GM19240 (cell line): Measurements from ENCODE around the gene DBP.
"Not testable (repeated sequence)": the region's sequence is repeated elsewhere in the genome, so short reads cannot be mapped to it uniquely, and the experiment has no call there.

Experiments used
- DNase-seq: peaks from one replicate; pipeline ENCODE4 v3.0.0; 2011; ENCODE audit warnings: low spot score; ENCODE audit not compliant: insufficient read length

DBP gene

DNA sequence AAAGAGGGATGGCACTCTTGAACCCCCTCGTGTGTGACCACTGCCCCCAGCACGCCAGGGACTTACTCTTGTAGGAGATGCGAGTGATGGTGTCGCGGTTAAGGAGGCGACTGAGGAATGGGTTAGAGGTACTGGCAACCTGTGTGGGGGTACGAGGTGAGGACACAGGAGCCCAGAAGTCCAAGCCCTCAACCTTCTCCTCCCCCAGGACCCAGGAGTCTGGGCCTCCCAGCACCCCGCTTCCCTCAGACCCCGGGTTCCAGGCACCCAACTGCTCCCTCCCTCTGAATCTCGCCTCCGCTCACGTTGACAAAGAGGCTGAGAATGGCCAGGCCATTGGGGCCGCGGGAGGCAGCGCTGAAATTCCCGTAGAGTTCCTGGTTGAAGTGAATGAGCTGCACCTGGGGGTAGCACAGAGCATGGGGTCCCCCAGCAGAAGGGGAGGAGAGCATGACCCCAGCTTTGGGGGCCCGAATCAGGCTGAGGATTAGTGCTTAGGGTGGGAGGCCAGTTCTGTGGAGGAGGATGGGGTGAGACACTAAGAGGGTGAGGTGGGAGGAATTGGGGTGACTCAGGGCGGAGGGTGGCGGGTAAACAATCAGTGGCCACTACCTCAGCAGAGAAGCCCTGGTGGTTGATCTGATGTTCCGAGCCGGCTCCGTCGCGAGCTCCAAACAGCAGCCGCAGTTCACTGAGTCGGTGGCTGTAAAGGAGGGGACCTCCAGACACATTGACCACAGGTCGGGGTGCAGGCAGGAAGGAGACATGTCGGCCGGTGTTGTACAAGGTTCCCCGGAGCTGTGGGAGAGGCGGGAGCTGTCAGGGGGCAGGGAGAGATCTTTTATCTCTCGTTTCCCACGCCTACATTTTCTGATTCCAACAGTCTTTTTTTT lies 2.5 kb upstream of the DBP start:
- DNase-seq, result no peak

DNA sequence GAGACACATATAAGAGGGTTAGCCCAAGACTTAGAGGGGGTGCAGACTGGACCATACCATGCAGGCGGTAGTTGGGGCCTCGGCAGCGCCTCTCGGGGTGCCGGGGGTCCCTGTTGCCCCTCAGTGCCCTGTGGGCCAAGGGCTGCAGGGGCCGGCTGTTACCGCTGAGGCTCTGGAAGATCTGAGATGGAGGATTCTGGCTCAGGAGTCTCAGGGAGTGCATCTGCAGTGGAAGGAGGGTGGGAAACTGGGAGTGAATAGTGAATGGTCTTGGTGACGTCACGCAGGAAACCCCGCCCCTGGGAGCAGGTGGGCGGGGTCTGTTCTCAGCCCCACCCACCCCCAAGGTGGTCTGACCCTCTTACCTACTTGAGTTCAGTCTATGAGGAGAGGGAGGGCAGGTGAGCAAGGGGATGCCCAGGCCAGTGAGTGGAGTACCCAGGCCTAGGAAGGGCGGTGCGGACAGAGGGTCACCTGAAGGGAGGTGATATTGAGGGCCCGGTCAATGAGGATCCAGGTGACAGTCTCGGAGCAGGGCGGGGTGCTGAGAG lies 1.7 kb upstream of the DBP start:
- DNase-seq, result no peak

DNA sequence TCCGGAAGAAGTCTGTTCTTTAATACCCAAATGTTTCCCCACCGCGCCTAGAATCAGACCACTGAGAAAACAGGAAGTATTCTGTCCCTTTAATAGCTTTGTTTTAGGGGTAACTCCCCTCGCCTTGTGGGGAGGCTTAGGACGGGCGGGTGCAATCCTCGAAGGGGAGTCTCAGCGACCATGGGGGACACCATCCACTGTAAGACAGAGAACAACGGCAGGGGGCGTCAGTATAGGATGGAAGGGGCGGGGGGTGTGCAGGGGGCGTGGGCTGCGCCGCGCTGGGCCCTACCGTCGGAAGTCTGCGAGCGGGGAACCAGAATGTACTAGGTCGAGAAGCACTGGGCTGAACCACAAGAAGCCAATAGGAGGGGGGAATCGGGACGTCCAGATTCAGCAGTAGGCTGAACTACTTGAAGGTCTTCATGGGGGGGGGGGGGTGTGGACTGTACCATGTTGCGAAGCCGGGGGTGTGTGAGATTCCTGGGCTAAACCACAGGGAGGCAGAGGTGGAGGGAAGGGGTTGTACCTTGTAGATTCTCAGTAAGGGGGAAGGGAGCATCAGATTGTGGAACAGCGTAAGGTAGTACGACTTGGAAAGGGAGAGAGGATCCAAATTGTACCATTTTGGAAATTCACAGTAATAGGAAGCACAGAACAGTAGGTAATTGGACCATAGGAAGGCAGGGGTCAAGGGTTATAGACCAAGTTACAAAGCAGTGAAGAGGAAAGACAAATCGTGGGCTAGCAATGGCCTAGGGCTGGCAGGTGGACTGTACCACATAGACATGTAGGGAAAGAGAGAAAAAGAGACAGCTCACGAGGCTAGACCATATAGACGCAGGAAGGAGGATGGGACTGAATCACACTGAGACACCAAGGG lies 1.0 kb upstream of the DBP start:
- DNase-seq, result no peak

DNA sequence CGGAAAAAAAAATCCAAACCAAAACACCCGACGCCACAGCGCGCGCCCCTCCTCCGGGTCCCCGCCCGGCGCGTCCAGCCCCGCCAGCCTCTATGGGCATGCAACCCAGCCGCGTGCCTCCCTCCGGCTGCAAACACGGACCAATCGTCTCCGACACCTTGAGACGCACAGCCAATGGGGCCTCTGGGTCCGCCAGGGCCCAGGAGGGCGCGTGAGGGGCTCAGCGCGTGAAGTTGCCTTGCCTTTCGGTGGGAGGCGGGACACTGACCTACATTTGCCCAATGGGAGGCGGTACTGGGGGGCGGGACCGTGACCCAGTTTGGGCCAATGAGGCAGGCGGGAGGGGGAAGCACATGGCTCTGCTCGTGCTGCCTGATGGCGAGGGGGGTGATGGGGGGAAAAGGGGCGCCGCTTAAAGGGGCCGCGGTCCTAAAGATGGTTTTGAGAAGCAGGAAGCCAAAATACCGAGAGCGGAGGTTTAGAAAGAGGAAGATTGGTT lies 319 bp upstream of the DBP start:
- peak; percentile 90 for DNase-seq

DNA sequence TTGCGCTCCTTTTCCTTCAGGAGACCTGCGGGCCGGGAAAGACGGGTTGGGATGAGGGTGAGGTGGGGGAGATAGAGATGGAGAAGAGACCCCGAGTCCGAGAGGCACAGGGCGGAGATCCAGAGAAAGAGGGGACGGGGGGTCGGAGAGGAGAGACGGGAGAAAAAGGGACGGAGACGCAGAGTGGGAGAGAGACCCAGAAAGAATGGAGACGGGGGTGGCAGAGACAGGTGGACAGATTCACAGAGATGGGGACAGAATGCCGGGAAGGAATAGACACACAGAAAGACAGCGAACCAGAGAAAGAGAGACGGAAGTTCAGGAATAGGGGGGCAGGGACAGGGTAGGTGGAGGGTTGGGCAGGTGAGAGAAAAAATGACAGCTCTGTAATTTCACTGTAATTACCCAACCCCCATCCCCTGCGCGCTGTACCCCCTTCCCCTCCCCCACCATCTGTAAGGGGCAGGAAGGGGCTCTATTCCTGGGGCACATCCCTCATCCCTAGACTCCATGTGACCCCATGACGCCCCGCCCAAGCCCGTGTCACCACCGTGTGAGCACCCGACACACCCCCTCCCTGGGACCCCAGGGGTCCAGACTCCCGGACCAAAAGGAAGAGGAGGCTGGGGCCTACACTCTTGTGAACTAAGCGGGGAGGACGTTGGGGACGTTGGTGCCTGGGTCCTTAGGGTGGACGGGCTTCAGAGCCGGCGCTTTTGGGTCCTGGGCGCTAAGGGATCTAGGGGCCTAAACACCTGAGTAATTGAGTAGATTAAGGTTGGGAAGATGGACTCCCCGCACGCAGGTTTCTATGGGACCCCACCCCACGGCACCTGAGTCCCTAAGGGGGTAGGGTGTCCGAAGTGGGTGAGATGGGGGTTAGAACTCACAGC lies 967 bp downstream of the DBP start:
- no peak for DNase-seq

DNA sequence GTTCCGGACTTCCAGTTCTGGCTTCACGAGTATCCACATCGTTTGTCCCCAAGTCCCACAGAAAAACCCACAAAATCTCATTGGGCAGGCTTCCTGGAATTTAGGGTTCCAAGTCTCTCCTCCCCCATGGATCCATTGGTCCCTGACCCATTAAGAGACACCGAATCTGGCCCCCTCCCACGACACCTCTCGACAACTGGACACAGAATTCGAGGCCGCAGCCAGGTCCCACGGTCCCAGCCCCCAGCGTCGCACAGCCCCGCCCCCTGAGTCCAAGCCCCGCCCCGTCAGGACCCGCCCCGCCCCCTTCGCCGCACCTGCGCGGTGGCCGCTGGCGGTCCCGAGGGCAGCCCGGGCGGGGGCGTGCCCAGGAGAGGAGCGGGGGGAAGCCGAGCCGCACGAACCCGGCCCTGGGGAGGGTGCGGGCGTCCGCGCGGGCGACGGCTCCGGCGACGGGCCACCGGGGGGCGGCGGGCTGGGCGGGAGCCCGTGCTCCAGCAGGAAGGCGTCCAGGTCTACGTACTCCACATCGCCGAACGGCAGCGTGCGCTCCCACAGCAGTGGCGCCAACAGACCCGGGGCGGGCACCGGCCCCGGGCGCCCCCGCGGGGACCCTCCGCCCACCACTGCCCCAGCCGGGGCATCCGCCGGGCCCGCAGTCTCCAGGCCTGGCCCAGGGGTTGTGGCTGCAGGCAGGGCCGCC lies 1.8 kb downstream of the DBP start:
- DNase-seq, result peak; percentile 61

DNA sequence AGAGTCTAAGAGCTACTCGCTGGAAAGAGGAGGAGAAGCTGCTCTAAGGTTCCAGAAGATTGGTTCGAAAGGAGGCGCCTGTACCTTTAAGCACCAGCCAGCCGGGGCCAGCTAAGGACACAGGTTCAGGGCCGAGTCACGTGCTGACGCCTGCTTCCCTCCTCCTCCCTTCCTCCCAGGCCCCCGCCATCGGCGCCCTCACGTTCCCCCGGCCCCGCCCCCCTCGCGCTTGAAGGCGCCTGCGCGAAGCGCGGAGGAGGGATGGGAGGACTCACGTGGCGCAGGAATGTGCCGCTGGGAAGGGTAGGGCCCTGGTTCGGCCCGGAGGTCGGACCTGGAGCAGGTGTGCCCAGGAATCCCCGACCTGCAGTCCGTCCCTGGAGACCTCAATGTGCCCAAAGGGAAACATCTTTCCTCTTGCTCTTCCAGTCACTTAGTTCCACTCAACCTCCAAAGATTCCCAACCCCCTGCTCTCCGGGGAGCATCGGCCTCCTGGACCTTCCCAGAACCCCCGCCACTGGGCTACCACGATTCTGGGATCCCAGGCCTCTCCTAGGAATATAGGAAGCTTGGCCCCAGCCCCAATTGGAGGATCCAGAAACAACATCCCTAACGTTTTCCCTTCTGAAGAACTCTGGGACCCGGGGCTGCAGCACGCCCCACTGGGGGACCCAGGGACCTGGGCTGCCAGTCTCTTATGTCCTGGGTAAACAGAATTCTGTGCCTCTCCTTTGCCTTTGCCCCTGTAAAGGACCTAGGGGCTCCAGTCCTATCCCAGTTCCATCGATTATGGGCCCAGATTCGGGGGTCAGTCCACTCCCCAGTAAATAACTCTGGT lies 2.5 kb downstream of the DBP start:
- DNase-seq, result peak; percentile 85

DNA sequence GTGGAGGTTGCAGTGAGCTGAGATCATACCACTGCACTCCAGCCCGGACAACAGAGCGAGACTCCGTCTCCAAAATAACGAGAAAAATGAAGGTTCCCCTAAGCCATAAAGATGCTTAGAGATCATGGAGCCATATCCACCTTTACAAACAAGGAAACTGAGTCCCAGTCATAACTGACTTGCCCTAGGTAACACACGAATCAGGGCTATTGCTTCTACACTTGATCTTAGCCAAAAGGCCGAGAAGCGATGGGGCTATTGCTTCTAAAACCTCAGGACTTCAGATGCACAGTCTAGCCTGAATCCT lies 3.2 kb downstream of the DBP start:
- DNase-seq, result no peak

DNA sequence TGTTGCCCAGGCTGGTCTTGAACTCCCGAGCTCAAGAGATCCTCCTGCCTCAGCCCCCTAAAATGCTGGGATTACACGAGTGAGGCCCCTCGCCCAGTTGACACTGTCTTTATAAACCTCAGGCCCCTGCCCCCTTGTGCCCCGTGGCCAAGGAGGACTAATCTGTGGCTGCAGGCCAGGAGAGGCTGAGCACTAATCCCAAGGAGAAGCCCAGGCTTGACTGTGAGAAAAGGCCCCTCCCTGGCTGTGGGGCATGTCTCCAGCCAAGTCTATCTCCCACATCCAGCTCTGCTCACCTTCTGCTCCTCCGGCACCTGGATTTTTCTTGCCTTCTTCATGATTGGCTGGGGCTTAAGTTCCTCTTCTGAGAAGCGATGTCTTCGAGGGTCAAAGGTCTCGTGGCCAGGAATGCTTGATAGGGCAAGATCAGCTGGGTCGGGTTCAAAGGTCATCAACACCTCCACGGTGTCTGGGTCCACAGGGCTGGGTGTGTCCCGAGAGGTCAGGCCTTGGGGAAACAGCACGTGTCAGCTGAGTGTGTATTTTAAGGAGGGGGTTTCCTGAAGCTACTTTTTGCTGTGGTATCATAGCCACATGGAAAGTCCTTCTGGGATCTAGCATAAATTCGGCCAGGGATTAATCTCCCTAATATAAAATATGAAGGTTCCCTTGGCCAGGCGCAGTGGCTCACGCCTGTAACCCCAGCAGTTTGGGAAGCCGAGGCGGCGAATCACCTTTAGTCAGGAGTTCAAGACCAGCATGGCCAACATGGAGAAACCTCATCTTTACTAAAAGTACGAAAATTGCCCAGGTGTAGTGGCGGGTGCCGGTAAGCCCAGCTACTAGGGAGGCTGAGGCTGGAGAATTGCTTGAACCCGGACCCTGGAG lies 3.8 kb downstream of the DBP start:
- DNase-seq, result no peak

DNA sequence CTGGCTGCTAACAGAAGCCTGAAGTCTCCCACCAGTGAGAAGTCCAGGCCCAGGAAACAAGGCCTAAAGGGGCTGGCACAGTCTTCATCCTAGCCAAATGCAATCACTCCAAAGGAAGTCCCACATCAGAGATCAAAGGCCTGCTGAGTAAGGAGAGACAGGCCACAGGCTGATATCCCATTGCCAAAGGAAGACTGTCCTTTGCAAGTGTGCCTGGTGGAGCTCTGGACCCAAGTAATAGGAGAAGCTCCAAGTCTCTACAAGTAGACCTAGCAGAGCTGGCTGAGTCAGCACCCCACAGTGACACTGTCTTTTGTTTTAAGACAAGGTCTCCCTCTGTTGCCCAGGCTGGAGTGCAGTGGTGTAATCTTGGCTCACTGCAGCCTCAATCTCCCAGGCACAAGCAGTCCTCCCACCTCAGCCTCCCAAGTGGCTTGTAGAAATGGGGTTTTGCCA lies 4.5 kb downstream of the DBP start:
- no peak for DNase-seq

DNA sequence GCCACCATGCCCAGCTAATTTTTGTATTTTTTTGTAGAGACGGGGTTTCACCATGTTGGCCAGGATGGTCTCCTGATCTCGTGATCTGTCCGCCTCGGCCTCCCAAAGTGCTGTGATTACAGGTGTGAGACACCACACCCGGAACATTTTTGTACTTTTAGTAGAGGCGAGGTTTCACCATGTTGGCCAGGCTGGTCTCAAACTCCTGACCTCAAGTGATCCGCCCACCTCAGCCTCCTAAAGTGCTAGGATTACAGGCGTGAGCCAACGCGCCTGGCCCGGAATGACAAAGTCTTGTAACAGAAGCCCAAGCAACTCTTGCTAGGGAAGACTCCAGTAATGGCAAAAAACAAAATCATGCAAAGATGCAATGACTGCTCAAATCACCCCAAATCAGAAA lies 4.9 kb downstream of the DBP start:
- DNase-seq, result not testable (repeated sequence)

DNA sequence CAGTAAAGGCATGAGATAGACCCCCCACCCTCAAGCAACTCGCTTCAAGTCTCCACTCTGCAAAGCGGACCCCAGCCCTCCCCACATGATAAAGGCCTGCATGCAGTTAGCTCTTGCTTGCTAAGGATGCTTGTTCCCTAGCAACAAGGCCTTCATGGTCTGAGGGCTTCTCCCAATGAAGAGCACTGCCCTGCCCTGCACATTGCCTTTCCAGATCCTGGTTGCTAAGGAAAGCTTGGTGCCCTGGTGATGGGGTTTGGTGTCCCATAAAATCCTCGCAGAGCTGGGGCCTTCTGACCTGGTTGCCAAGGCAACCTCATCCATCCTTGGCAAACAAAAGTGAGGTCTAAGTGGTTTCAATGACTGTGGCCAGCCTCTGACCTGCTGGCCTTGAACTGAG lies 6.0 kb downstream of the DBP start:
- no peak for DNase-seq

DNA sequence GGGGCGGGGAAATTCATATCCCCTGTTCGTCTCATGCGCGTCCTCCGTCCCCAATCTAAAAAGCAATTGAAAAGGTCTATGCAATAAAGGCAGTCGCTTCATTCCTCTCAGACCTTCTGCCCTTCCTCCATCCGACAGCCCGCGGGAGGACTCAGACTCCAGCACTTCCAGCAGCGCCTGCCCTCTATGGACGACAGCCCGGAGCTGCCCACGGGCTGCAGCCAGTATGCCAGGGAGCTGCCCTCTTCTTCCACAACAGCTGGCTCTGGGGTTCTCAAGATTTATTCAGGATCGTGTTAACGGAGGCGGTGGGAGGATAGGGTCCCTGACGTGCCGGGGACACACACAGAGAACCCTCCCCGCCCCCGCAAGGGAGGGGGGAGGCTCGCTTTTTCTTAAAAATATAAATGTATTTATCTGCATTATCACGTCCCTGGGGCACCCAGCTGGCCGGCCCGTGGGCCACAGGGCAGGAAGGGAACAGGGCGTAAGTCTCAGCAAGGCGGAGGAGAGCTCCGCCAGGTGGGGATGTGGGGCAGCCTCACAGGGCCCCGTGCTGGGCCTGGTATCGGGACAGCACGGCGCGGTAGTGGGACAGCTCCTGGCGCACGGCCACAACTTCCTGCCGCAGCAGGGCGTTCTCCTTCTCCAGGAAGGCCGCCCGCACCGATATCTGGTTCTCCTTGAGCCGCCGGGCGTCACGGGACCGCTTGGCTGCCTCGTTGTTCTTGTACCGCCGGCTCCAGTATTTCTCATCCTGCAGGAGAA lies 6.7 kb downstream of the DBP start:
- no peak for DNase-seq

DNA sequence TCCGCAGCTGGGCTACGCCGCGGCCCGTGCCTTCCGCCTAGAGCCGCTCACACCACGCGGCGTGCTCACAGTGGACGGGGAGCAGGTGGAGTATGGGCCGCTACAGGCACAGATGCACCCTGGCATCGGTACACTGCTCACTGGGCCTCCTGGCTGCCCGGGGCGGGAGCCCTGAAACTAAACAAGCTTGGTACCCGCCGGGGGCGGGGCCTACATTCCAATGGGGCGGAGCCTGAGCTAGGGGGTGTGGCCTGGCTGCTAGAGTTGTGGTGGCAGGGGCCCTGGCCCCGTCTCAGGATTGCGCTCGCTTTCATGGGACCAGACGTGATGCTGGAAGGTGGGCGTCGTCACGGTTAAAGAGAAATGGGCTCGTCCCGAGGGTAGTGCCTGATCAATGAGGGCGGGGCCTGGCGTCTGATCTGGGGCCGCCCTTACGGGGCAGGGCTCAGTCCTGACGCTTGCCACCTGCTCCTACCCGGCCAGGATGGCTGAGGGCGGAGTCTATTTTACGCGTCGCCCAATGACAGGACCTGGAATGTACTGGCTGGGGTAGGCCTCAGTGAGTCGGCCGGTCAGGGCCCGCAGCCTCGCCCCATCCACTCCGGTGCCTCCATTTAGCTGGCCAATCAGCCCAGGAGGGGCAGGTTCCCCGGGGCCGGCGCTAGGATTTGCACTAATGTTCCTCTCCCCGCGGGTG lies 7.4 kb downstream of the DBP start:
- DNase-seq, result no peak

DNA sequence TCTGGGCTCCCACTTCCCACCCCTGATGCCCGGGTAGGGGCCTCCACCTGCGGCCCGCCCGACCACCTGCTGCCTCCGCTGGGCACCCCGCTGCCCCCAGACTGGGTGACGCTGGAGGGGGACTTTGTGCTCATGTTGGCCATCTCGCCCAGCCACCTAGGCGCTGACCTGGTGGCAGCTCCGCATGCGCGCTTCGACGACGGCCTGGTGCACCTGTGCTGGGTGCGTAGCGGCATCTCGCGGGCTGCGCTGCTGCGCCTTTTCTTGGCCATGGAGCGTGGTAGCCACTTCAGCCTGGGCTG lies 7.9 kb downstream of the DBP start:
- DNase-seq, result no peak

DNA sequence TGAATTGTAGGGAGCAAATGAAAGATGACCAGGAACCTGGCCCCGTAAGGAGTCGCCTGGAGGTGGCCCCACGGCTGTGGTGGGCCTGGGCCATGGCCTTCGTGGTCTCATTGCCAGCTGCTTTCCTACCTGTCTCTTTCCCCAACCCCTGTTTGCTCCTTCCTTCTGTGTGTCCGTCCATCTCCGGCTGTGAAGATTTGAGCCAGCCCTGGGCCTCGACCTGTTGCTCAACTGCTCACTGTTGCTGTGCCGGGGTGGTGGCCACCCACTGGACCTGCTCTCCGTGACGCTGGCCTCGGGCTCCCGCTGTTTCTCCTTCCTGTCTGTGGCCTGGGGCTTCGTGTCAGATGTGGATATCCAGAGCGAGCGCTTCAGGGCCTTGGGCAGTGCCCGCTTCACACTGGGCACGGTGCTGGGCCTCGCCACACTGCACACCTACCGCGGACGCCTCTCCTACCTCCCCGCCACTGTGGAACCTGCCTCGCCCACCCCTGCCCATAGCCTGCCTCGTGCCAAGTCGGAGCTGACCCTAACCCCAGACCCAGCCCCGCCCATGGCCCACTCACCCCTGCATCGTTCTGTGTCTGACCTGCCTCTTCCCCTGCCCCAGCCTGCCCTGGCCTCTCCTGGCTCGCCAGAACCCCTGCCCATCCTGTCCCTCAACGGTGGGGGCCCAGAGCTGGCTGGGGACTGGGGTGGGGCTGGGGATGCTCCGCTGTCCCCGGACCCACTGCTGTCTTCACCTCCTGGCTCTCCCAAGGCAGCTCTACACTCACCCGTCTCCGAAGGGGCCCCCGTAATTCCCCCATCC lies 8.5 kb downstream of the DBP start:
- DNase-seq, result no peak
